Measurements from ENCODE around the gene EYA2.

The EYA2 gene

DNA sequence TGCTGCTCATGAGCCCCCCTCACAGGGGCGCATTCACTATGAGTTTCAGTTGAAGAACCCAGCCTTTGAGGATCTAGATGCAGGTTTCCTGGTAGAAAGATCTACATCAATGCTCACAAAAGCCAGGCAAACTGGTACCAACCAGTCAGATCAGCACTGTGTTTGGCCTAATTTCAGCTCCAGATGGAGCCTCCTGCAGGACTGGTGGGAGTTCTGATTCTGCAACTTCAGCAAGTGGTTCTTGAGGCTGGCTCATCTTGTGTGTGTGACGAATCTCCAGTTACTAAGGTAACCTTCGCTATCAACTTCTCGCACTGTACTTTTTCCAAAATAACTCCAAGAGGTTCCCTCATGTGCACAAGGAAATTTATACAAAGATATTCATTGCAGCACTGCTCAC, 343.1 kb downstream of the EYA2 start:
- no peak for DNase-seq

Data from MV-4-11 (cell line).